Mucosa of stomach (tissue), 1 donor: ENCODE results near the gene DCLRE1C.
"Not testable (repeated sequence)": the region's sequence is repeated elsewhere in the genome, so short reads cannot be mapped to it uniquely, and the experiment has no call there.

Experiments used
- H3K27me3 ChIP-seq: one replicate; pipeline ENCODE4 v1.7.0; 2013; ENCODE audit warnings: mild to moderate bottlenecking, low read length; ENCODE audit not compliant: control insufficient read depth, insufficient read depth
- H3K36me3 ChIP-seq: one replicate; pipeline ENCODE4 v1.7.0; 2013; ENCODE audit warnings: low read length; ENCODE audit not compliant: control insufficient read depth, insufficient read depth
- H3K4me1 ChIP-seq: one replicate; pipeline ENCODE4 v1.7.0; 2013; ENCODE audit warnings: mild to moderate bottlenecking, low read length; ENCODE audit not compliant: control insufficient read depth, insufficient read depth
- H3K4me3 ChIP-seq: one replicate; pipeline ENCODE4 v1.7.0; 2013; ENCODE audit warnings: low read length
- H3K9ac ChIP-seq: one replicate; pipeline ENCODE4 v1.7.0; 2013; ENCODE audit warnings: mild to moderate bottlenecking, low read length, moderate library complexity
- H3K9me3 ChIP-seq: one replicate; pipeline ENCODE4 v1.7.0; 2013; ENCODE audit warnings: mild to moderate bottlenecking, low read length, moderate library complexity; ENCODE audit not compliant: control insufficient read depth
- donor health status: Pancreatic carcinoma.

The DCLRE1C gene

DNA sequence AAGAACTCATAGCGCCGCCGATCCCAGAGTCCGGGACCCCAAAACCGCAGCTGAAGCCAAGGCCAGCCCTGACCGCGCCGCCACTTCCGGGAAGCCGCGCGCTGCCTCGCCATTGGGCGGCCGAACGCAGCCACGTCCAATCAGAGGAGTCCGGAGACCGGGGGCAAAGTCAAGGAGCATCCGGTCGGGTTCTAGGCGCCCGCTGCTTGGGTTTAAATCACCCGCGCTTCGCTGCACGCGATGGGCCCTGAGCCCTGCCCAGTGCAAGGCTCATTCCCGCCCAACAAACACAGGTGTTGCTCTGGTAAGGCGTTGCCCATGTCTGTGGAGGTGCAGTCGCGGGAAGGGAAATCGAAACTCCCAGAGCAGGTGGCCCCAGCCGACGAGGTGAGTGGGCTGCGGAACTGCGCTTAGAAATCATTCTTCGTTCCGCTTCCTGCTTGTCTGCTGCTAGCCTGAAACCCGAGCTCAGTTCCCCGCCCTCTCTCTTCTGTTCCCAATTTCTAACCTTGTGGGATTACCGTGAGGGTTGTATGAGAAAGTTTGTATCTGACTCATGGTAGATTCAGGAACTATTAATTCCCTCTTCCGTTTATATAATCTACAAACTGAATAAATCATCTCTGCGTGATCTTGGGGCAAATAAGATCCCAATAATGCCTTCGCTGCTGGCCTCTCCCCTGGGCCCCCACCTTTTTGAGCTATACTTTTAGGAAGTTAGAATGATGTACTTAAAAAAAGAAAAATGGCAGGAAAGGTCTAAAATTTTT, at the start of gene DCLRE1C:
Gene DCLRE1C, minus strand, starts transcription at position 96 of the 770 bp plus-strand sequence. Its CDS starts 86 bp downstream, at position 10.
- peak within 1 kb of the TSS; percentile 57 for H3K4me3 ChIP-seq
- H3K4me1 ChIP-seq = peaks cover 12% of the 10 kb centered on the region
- no peaks in the 10 kb centered on the region for H3K27me3 ChIP-seq
- H3K9me3 ChIP-seq = no peaks in the 10 kb centered on the region
- H3K9ac ChIP-seq = peak within 1 kb of the TSS; percentile 66
- H3K36me3 ChIP-seq = no peaks in the 10 kb centered on the region

DNA sequence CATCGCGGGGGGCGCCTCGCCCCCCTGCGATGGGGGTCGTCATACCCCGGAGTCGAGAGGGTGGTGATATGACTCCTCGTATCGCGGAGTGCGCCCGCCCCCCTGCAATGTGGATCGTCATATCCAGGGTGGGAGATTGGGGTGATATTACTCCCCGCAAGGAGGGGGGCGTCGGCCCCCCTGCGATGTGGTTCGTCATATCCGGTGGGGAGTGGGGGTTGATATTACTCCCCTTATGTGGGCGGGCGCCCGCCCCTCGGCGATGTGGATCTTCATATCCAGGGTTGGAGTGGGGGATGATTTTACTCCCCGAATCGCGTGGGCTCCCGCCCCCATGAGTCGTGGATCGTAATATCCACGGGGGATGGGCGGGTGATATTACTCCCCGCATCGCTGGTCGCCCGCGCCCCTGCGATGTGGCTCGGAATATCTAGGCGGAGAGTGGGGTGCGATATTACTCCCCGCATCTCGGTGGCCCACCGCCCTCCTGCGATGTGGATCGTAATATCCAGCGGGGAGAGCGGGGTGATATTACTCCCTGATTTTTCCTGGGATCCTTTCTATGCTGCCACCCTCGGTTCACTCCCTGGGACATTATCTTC, 42.2 kb upstream of the DCLRE1C start:
- H3K27me3 ChIP-seq = peaks cover 4% of the 10 kb centered on the region
- no peak overlapping the region for H3K4me3 ChIP-seq
- H3K9me3 ChIP-seq = no peaks in the 10 kb centered on the region
- H3K36me3 ChIP-seq = no peaks in the 10 kb centered on the region
- H3K9ac ChIP-seq = no peak overlapping the region
- H3K4me1 ChIP-seq = peaks cover 5% of the 10 kb centered on the region

DNA sequence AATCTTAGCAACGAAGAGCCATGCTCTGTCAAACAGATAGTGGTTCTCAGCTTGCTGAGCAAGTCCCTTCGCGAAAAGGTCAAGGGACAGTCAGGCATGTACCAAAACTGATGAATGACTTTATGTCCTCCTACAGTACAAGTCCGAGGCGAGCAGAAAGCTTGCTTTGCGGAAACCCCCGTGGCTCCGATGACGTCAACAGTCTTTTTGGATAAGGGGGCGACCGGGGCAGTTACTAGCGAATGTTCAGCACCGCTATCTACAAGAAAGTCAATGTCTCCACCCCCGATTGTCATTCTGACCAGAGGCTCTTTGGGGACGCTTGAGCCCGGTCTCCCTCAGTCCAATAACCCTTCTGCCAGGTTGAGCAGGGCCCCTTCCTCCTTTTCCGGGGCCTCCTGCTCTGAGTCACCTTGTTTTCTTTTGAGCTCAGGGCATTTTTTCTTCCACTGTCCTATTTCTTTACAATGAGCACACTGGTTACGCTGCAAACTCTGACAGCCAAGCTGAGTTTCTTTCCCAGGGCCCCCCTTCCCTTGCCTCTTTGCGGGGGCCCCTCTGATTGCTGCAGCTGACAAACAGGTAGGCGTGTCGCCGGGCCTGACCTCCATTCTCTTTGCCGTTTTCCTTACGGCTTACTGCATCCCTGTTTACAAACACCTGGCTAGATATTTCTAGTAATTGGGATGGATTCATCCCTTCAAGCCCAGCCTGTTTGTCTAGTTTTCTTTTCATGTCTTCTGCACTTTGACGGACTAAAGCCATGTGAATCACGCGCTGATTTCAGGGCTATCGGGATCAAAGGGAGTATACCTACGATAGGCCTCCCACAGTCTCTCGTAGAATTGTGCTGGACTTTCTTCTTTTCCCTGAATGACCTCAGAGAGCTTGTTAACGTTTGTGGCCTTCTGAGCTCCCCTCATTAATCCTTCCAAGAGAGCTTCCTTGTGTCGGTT, 39.9 kb upstream of the DCLRE1C start:
- H3K4me1 ChIP-seq, H3K9ac ChIP-seq, H3K27me3 ChIP-seq, H3K36me3 ChIP-seq, H3K9me3 ChIP-seq, H3K4me3 ChIP-seq: not testable (repeated sequence)

- H3K27me3 ChIP-seq, H3K4me3 ChIP-seq, H3K36me3 ChIP-seq, H3K9me3 ChIP-seq, H3K4me1 ChIP-seq, H3K9ac ChIP-seq: not testable (repeated sequence)
These were observed 38.4 kb upstream of the DCLRE1C start for GRCh38 chr10:14992336-14992735.

DNA sequence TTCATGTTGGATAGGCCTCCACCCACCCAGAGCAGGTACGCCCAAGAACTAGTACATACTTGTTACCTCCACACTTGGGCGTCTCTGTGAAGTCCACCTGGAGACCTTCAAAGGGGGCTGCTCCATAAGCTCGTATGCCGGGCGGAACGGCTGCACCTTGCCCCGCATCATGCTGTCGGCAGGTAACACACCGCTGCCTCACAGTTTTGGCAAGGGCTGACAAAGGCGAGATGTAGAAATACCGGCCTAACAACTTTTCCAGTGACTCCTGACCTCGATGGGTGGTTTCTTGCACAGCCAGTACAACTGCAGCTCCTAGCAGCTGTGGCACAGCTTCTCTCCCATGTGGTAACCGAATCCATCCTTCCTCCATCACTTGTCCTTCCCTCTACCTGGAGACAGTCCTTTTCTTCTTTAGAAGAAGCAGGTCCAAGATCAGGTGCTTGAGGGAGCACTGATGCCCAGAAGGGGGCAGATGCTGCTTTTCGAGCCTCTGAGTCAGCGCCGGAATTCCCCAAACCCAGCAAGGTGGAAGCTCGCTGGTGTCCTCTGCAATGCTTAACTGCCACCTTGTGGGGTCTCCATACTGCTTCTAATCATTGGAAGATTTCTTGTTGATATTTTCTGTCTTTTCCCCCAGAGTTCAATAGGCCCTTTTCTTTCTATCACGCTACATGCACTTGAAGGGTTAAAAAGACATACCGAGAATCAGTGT, 37.3 kb upstream of the DCLRE1C start:
- not testable (repeated sequence) for H3K9me3 ChIP-seq, H3K36me3 ChIP-seq, H3K4me1 ChIP-seq, H3K9ac ChIP-seq, H3K4me3 ChIP-seq, H3K27me3 ChIP-seq

DNA sequence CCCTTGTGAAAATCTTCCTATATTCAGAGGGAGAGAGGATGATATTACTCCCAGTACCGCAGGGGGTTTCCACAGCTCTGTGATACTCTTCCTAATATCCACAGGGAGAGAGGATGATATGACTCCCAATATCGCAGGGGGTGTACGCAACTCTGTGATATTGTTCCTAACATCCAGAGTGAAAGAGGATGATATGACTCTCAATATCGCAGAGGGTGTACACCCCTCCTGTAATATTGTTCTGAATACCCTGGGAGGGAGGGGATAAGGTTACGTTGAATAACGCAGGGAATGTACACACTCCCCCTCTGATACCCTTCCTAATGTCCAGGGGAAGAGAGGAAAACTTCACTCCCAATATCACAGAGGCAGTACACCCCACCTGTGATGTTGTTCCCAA, 35.7 kb upstream of the DCLRE1C start:
- H3K9me3 ChIP-seq, H3K4me3 ChIP-seq, H3K9ac ChIP-seq, H3K27me3 ChIP-seq, H3K36me3 ChIP-seq, H3K4me1 ChIP-seq: not testable (repeated sequence)

GRCh38 chr10:14982744-14983143, 28.8 kb upstream of the DCLRE1C start:
- Histone ChIP-seq H3K4me3 (no peak overlapping the region), H3K36me3 (no peaks in the 10 kb centered on the region), H3K4me1 (no peaks in the 10 kb centered on the region), H3K27me3 (no peaks in the 10 kb centered on the region), H3K9me3 (no peaks in the 10 kb centered on the region), H3K9ac (no peak overlapping the region)

DNA sequence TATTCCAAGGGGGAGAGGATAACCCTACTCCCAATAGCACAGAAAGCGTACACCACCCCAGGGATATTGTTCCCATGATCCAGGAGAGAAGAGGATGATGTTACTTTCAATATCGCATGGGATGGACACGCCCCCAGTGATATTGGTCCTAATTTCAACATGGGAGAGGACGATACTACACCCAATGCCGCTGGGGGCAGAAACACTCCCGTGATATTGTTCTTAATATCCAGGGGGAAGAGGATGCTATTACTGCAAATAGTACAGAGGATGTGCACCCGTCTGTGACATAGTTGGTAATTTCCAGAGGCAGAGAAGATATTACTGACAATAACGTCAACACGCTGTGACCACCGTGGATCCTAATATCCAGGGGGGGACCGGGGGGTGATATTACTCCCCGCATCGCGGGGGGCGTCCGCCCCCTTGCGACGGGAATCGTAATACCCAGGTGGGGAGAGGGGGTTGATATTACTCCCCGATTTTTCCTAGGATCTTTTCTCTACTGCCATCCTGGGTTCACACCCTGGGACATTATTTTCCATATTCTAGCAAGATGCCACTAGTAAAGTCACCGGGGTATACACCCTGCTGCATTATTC, 21.9 kb upstream of the DCLRE1C start:
- H3K36me3 ChIP-seq = no peaks in the 10 kb centered on the region
- H3K9ac ChIP-seq = no peak overlapping the region
- peaks cover 3% of the 10 kb centered on the region for H3K27me3 ChIP-seq
- H3K4me3 ChIP-seq = no peak overlapping the region
- no peaks in the 10 kb centered on the region for H3K9me3 ChIP-seq
- H3K4me1 ChIP-seq = no peaks in the 10 kb centered on the region

DNA sequence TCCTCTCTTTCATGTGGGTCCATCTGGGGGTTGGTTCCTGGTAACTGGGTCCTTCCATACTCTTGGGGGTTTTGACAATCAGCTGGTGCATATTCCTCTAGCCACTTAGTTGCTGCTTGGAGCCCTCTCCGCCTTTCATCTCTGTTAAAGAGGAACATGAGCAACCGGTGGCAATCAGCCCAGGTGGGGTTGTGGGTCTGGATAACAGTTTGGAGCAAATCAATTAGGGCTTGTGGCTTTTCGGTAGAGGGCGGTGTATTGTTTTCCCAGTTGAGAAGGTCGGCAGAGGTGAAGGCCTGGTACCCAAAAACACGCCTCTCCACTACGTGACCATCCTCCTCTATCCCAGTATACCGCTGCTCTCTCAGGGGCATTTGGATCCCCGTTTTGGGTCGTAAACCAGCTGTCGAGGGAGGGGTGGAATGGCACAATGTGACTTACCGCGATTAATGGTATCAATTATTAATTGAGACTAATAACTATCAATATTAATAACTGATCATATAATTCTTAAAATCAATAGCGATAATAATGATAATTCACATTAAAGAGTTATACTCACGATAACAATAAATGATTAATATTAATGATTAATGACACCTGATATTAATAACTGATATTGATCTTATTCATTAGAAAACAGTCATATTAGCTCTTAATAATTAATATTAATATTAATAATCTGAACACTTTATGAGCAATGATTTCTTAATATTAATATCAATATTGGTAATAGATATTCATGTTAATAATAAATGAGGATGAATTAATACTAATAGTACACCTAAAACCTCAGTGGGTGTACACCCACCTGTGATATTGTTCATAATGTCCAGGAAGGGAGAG, 20.5 kb upstream of the DCLRE1C start:
- not testable (repeated sequence) for H3K9me3 ChIP-seq, H3K27me3 ChIP-seq, H3K4me3 ChIP-seq, H3K9ac ChIP-seq, H3K4me1 ChIP-seq, H3K36me3 ChIP-seq

GRCh38 chr10:14971867-14972448, 18.1 kb upstream of the DCLRE1C start:
- no peaks in the 10 kb centered on the region for H3K9me3 ChIP-seq
- no peaks in the 10 kb centered on the region for H3K4me1 ChIP-seq
- H3K4me3 ChIP-seq = no peak overlapping the region
- no peaks in the 10 kb centered on the region for H3K36me3 ChIP-seq
- H3K27me3 ChIP-seq = peaks cover 3% of the 10 kb centered on the region
- no peak overlapping the region for H3K9ac ChIP-seq
